Activated gamma-delta T cell (primary cell): ENCODE data around the gene CHCHD3.

Experiments used
- DNase-seq: peaks from one replicate; lab custom pipeline; 2025; lab: John Stamatoyannopoulos, UW

CHCHD3 gene

GRCh38 chr7:132742189-132742612, 339.7 kb downstream of the CHCHD3 start:
- no peak for DNase-seq

- no peak for DNase-seq
These were observed 341.7 kb downstream of the CHCHD3 start for GRCh38 chr7:132740176-132740575.

GRCh38 chr7:132739271-132739955, 342.5 kb downstream of the CHCHD3 start:
- no peak for DNase-seq

- DNase-seq, result no peak
These were observed 343.6 kb downstream of the CHCHD3 start for GRCh38 chr7:132738254-132738653.

- no peak for DNase-seq
These were observed 346.4 kb downstream of the CHCHD3 start for GRCh38 chr7:132735476-132735875.
